Stimulated activated CD8-positive, alpha-beta memory T cell treated with anti-CD3 and anti-CD28 coated beads, Interleukin-15, amount 100 ng/mL, for 1 hour (primary cell): ENCODE measurements around the gene TRIP12.
"Not testable (repeated sequence)": the region's sequence is repeated elsewhere in the genome, so short reads cannot be mapped to it uniquely, and the experiment has no call there.

Source experiments
- DNase-seq: peaks from one replicate; pipeline ENCODE4 v3.0.0-alpha.2; 2020; ENCODE audit warnings: low read depth

The TRIP12 gene

DNA sequence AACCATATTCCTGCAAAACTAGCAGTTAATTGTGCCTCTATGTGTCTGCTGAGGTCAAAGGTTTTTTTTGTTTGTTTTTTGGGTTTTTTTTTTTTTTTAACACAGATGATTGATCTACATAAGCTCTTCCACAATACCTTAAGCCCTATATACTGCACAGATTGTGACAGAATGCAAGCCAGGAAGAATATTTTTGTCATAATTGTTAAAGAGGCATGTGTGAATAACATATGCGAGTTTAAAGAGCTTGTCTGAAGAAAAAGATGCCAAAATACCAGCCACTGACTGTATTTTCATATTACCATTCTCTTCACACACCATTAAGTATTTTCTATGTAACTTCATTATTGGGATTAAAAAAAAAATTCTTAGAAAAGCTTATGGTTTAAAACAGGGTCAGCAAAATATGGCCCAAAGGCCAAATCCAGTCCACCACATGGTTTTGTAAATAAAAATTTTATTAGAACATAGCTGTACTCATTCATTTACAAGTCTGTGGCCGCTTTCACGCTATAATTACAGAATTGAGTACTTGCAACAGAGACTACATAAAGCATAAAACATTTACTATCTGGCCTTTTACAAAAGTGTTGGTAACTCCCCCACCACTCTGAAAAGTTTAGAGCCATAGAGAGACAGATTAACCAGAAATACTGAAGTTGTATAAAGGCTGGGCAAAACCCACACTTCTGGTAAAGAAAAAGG is 89.9 kb downstream of the TRIP12 start:
- DNase-seq, result no peak

GRCh38 chr2:229825476-229825875 is 96.3 kb downstream of the TRIP12 start:
- no peak for DNase-seq

DNA sequence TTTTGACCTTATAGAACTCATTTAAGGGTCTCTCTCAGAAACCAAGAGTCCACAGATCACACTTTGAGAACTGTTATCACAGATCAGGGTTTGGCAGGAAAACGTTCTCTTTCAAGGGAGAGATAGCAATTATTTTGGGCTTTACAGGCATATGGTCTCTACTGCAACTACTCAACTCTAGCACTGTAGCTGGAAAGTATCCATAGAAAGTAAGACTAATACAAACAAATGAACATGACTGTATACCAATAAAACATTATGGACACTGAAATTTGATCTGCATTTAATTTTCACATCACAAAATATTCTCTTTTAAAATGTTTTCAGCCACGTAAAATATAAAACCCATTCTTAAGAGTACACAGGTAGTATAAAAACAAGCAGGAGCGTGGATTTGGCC is 100.5 kb downstream of the TRIP12 start:
- no peak for DNase-seq

- no peak for DNase-seq
These were observed 103.6 kb downstream of the TRIP12 start for GRCh38 chr2:229818230-229818629.

- DNase-seq, result no peak
These were observed 106.0 kb downstream of the TRIP12 start for GRCh38 chr2:229815858-229816257.

DNA sequence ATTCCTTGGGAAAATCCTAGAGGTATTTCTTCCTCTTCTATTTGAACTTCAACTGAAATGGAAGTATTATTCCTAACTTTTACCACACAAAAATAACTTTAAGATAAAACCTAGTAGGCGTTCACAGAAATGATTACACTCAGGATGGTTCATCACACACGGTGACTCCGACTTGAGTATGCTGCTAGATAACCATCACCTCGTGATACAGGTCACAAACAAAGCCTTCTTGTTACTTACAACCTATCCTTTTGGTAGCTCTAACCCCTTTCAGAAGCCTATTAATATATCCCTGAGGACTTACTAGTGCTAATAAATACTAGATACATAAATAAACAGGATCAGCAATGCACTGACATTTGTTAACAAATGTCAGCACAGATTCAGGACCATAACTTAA is 106.5 kb downstream of the TRIP12 start:
- DNase-seq, result no peak

- no peak for DNase-seq
These were observed 111.0 kb downstream of the TRIP12 start for GRCh38 chr2:229810786-229811185.

GRCh38 chr2:229805559-229805958 is 116.2 kb downstream of the TRIP12 start:
- DNase-seq, result no peak

- no peak for DNase-seq
These were observed 119.0 kb downstream of the TRIP12 start for GRCh38 chr2:229802785-229803184.

DNA sequence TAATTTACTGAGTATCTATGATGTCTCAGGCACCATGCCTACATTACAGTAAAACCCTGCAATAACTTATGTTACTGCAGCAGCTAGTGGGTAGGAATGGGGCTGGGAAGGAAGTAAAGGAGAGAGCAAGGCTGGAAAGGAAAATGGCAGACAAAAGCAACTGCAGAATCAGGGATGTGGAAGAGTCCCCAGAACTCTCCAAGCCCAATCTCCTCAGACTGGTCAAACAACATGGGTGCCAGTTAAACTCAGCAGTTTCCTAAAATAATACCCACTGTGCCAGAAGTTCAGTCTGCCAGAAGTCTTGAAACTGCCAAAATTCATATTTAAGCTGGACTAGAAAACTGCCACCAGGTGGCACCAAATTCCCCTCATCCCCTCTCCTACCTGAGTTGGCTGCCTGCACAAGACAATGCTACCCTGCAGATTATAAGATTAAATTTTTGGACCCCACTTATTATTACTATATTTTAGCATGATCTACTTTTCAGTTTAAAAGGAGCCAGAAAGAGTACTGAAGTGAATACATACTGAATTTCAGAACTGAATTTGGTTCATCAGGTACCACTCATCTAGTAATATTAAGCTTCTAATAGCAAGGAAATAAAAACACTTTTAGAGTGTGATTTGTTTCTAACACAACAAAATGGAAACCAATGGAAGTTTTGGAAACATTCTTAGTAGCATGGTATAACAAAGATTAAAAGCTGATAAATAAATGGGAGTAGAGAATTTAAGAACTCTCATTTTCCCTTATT is 120.6 kb downstream of the TRIP12 start:
- DNase-seq, result peak; percentile 41

GRCh38 chr2:229798446-229799155 is 123.2 kb downstream of the TRIP12 start:
- DNase-seq, result no peak

DNA sequence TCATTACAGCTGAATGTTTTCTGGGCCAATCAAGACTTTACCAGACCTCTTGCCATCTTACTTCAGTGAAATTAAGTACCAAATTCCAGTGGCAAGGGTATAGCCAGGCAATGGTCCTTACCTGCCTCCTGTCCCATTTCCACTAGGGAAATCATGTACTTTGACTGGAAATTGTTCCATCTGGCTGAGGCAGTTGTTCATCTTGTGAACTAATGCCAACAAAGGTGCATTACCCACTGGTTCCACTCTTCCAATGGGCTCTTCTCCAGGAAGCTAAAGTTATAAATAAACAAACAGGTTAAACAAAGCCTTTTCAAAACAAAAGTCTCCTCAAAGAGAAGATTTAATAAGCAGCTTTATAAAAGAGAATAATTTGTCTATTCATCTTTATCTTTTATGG is 126.8 kb downstream of the TRIP12 start:
- no peak for DNase-seq

GRCh38 chr2:229794636-229795035 is 127.2 kb downstream of the TRIP12 start:
- no peak for DNase-seq

DNA sequence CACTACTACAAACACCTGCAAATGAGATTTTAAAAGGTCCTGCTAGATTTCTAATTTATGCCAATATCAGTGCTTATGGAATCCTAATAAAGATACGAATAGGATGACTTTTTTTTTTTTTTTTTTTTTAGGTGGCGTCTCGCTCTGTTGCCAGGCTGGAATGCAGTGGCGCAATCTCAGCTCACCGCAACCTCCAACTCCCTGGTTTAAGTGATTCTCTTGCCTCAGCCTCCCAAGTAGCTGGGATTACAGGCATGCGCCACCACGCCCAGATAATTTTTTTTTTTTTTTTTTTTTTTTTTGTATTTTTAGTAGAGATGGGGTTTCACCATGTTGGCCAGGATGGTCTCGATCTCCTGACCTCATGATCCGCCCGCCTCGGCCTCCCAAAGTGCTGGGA is 135.5 kb downstream of the TRIP12 start:
- not testable (repeated sequence) for DNase-seq

DNA sequence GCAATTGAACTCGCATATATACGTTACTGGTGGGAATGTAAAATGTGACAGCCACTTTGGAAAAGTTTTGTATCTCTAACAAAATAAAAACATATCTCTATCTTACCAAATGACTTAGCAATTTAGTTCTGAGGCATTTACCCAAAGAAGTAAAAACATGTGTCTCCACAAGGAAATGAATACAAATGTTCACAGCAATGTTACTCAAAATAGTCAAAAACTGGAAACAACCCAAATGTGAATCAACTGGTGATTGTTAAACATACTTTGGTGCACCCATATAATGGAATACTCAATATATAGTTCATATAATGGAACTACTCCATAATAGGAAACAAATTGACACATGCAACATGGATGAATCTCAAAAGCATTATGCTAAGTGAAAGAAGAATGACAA is 137.0 kb downstream of the TRIP12 start:
- DNase-seq, result no peak

DNA sequence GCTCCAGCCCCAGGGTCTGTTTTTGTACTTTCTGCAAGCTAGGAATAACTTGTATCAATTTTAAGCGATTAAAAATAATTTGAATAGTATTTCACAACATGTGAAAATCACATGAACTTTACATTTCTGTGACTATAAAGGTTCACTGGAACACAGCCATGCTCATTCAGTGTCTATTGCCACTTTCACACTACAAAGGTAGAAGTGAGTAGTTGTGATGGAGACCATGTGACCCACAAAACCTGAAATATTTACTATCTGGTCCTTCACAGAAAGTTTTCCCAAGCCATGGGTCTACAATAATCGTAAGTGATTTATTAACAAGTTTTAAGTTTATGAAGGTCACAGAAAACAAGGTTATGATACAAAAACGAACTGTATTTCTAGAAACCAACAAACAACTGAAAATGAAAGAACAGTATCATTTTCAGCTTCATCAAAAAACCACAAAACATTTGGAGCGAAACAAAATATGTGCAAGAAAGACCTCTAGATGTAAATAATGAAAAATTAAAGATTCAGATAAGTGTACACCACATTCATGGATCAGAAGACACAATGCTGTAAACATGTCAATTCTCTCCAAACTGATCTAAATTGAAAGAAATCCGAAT is 138.6 kb downstream of the TRIP12 start:
- no peak for DNase-seq

- no peak for DNase-seq
These were observed 140.7 kb downstream of the TRIP12 start for GRCh38 chr2:229780856-229781773.

DNA sequence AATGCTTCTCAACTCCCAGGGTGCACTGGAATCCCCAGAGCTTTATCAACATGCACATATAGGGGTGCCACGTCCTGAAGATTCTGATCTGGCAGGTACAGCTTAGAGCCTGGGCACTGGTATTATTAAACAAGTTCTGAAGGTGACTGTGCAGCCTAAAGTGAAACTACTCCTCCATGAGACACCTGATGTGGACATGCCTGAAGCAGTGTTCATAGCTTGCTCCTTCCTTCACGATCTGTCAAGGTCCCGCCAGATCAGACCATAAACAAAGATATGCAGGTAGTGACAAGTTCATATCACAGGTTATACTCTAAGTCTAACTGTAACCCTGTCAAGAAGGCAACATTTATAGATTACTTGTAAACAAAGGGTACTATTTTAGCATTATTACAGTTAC is 142.2 kb downstream of the TRIP12 start:
- DNase-seq, result no peak

GRCh38 chr2:229777716-229778115 is 144.1 kb downstream of the TRIP12 start:
- no peak for DNase-seq

DNA sequence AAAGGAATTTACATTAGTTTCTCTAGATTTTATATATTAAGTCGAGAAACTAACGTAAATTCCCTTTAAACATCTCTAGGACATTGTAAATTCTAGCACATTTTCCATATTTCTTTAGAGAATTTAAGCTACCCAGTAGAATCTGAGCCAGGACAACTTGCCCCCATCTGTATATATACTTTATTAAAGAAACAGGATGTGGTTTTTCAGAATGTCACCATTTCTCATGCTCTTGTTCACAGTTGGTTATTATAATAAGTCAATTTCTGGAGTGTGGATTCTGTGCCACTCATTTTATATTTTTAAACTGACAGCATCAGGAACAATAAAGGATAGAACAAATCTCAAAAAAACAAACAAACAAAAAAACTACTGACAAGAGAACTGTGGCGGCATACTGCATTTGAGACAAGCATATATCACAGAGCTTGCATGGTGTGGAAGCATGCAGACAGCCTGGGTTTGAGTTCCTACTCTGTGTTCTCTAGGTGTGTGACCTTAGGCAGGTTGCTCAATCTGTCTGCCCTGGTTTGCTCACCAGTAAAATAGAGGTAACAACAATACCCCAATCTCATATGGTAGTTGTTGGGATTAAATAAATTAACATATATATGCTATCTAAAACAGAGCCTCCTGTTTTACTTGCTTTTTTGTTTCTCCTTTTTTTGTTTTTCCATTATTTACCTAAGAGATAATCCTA is 146.0 kb downstream of the TRIP12 start:
- DNase-seq, result no peak

DNA sequence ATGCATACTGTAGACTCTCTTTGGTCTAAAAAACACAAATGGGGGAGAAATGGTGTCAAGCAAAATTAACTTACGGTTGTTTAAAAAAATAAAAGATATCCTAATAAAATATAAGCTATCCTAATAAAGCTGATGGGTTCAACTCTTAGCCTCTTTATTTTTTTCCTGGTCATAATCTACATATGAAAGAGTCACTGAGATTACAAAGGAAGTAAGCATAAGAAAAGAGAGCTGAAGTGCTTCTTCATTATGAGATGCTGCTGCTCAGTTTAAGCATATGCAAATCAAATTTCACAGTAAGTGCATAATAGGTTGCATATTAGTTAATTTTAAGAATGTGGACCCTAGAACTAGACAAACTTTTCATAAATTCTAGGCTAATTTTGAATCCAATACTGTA is 147.6 kb downstream of the TRIP12 start:
- DNase-seq, result no peak
